AG08396 (cell line): ENCODE results near the gene TXNDC11.
A peak's percentile ranks its signal among the peaks of the same experiment; 100 is the strongest.

ENCODE experiments used
- DNase-seq: peaks from one replicate; pipeline ENCODE4 v3.0.0; 2012; ENCODE audit warnings: low spot score, mixed read lengths

TXNDC11 gene

GRCh38 chr16:11674818-11675560 is 67.7 kb downstream of the TXNDC11 start:
- no peak for DNase-seq

DNA sequence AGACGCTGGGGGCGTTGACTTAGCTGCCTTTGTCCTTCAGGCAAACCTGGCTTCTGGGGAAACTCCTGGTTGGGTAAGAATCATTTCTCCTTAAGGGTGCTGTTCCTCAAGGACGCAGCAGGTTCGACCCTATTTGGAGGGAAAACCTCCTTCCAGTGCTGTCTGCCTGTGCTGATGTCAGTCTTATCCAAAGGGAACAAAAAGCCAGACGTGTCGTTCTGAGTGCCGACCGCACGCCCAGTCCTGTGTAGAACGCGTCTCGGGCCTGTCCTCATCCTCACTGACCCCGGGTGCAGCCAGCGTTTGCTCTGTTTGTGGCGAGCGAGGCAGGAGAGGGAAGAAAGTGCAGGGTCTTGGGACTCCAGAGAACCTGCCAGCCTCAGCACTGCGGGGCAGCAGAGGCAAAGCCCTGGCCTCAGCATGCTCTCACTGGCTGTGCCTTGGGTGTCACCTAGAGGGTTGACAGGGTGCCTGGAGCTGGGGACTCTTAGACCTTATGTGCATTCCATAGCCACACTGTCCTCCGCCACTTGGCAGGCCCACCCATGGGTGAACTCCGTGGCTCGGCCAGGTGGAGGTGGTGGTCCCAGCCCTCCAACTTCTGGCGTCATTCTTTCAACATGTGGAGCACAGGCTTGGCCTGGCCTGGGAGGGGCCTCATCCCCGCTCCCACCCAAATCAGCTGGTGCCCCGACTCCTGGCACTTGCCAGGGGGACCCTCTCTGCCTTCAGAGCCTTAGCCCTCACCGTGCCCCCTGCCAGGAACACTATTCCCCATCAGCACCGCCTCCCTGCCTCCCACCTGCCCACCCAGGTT is 68.4 kb downstream of the TXNDC11 start:
- no peak for DNase-seq

DNA sequence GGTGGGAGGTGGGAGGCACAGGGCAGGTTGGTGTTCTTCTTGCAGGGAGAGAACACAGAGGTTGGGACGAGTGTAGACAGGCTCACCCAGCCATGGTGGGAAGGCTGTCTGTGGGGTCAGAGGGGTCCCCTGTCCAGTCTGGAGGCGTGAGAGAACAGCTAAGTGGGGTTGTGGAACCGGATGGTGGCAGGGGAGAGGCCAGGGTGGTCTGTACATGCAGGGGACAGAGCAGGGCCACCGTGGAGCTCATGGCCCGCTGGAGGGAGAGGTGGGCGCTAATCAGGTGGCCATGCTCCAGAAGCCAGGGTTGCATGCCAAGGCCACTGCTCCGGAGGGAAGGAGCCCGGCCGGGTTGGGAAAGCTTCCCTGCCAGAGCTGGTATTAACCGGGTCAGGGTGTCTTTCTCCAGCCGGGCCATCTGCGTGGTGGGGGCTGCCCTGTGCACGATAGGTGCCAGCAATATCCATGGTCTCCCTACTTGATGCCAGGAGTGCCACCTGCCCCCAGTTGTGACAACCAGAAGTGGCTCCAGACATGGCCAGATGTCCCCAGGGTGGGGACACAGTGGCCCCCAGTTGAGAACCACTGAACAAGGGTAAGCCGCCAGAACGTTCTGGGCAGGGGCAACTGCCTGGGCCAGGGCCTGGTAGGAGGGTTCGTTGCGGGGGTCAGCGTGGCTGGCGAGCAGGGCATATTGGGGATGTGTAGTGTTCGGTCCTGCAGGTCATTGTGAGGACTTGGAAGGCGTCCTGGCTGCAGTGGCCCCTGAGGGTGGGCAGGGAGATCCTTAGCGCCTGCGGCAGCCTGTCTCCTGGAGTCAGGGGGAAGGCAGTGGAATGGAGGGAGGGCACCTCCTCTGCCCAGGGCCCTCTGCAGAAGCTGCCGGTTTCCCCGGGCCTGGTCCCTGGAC is 69.3 kb downstream of the TXNDC11 start:
- DNase-seq: no peak

GRCh38 chr16:11672206-11673090 is 70.2 kb downstream of the TXNDC11 start:
- DNase-seq: no peak

GRCh38 chr16:11671676-11672075 is 71.0 kb downstream of the TXNDC11 start:
- no peak for DNase-seq

DNA sequence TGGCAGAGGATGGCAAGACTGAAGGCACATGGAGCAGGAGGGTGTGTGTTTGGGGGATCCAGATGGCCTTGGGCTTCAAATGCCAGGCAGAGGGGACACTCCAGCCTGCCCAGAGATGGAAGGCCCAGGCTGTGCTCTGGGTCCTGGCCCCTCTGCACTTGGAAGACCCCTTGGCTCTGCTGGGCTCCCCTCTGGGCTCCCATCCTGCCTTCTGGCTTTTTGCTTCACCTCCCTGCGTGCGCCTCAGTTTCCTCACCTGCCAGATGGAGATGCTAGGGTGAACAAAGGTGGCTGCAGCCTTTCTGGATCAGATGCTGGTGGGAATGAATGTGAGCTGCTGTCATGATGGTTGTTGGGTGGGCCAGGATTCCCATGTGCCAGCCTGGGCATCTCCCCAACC is 71.4 kb downstream of the TXNDC11 start:
- no peak for DNase-seq

GRCh38 chr16:11670171-11671131 is 72.2 kb downstream of the TXNDC11 start:
- no peak for DNase-seq

GRCh38 chr16:11669380-11670146 is 73.1 kb downstream of the TXNDC11 start:
- DNase-seq: peak; percentile 58

GRCh38 chr16:11668623-11669379 is 73.9 kb downstream of the TXNDC11 start:
- DNase-seq: peak; percentile 56

DNA sequence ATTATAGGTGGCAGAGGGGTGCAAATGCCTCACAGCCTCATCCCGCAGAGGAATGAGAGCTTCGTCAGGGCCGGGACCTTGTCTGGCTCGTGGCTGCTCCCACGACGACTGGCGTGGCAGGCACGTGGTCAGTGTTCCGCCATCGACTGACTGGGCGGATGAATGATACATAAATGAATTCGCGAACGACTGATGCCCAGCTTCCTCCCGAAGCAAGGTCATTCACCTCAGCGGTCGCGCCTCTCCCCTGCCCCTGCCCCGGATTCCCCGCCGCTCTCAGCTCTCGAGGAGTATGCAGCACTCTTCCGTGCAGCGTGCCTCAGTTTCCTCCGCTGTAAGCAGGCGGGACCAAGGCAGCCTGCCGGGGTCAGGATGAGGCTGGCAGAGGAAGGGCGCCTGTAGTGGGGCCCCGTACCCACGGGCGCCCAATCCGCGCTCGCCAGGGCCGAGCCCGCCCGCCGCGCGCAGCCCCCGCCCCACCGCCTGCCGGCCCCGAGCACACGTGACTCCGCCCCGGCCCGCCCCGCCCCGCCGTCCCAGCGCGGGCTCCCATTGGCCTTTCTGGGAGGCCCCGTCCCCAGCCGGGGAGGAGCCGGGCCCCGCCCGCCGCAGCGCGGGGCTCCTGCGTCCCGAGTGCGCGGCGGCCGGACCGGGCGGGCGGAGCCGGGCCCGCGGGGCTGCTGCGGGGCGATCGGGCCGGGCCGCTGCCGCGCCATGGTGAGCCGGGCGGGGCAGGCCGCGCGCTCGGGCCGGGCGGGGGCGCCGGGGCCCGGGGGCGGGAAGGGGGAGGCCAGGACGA is 74.6 kb downstream of the TXNDC11 start, which contains the start of gene SNN:
Gene SNN (plus strand): TSS at position 632 of the 799 bp plus-strand sequence. CDS start 7,605 bp downstream, outside the sequence.
- DNase-seq: peak; percentile 98

- DNase-seq: no peak
Observed at GRCh38 chr16:11667221-11667823, 75.3 kb downstream of the TXNDC11 start.

DNA sequence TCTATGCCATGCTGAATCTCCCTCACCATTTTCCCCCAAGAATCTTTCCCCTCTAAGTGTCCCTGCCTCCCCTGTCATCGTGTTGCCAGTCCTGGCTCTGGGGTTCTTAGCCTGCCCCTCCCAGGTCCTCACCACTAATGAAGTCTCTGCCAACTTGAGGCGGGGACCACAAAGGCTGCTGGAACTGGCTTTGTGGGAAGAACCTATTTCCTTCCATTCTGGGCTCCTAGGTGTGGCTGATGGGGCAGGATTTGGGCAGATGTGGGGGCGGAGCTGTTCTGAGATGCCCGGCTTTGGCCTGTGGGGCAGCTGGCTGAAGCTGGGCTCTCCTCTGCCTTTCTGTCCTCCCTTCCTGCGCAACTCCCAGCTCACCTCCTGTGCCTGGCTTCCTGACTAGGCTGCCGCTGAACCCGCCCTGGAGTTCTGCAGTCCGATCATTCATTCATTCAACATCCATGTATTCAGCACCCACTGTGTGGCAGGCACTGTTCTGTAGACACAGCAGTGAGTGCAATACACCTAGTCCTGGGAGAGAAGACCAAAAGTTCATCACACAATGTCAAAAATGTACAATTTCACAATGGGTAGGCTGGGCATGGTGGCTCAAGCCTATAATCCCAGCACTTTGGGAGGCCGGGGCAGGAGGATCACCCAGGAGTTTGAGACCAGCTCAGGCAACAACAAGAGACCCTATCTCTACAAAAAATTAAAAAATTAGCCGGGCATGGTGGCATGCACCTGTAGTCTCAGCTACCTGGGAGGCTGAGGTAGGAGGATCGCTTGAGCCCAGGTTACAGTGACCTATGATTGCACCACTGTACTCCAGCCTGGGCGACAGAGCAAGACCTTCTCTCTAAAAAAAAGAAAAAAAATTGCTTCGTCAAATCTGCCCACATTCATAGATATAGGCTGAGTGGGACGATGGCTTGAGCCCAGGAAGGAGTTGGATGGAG is 76.3 kb downstream of the TXNDC11 start:
- peak; percentile 33 for DNase-seq

DNA sequence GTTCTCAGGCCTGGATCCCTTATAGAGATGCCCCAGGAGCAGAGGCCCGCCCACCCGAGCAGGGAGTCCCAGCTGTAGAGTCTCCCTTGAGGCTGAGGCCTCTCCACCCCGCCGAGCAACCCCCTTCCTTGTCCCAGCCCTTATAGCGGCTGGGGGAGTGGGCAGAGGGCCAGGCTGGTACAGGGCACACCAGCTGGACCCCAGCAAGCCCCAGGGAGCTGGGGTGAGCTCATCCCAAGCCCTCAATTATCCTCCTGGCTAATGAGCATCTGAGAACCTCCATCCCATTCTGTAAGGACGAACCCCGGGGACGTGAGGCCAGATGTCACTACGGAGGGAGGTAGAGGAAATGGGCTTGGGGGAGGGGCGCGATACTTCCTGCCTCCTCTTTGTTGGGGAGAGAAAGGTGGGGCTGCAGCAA is 77.6 kb downstream of the TXNDC11 start:
- no peak for DNase-seq

- DNase-seq: no peak
Observed at GRCh38 chr16:11662582-11662981, 80.1 kb downstream of the TXNDC11 start.

GRCh38 chr16:11660565-11660964 is 82.1 kb downstream of the TXNDC11 start:
- no peak for DNase-seq
